HG02623 (cell line): ENCODE results near the gene HECW1.

Experiments
- ATAC-seq: cut with Tn5 transposase; IDR thresholded peaks from one replicate; pipeline ENCODE4 v1.9.1; 2021; ENCODE audit warnings: moderate library complexity; ENCODE audit not compliant: unreplicated experiment

HECW1 gene

GRCh38 chr7:43487731-43488073 lies 375.3 kb downstream of the HECW1 start:
- no peak for ATAC-seq

DNA sequence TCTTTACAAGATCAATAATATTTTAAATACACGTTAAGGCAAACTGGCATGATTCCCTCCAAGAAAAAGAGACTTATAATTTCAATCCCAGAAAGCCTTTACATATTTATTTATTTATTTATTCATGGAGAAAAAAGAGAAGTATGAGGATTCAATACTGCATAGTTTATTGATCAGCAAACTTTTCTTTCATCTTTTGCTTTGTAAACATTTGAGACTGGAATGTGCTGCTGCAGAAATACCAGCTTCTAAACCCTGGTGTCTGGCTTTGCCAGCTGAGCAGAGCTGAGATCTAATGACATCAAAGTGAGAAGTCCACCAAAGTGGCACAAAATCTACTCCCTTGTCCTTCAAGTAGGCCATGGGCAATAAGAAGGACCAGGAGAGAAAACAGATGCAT lies 376.8 kb downstream of the HECW1 start:
- no peak for ATAC-seq

DNA sequence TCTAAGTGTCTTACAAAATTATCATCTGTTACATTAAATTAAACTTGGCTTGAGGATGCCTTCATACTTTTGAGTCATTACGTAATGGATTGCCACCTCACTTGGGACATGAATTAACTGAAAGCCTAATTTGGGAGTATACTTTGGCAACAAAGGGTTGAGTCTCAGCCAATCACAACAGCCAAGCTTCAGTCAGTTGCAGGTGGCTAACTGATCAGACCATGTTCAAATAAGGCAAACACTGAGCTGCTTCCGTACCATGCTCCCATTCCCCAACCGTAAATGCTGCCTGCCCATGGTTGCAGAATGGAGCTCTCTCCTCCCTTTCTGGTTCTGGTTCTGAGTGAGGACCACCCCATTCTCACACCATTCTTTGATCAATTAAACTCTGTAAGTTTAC lies 377.6 kb downstream of the HECW1 start:
- ATAC-seq, result no peak

GRCh38 chr7:43491123-43491522 lies 378.7 kb downstream of the HECW1 start:
- ATAC-seq, result no peak

GRCh38 chr7:43491984-43492383 lies 379.5 kb downstream of the HECW1 start:
- no peak for ATAC-seq

DNA sequence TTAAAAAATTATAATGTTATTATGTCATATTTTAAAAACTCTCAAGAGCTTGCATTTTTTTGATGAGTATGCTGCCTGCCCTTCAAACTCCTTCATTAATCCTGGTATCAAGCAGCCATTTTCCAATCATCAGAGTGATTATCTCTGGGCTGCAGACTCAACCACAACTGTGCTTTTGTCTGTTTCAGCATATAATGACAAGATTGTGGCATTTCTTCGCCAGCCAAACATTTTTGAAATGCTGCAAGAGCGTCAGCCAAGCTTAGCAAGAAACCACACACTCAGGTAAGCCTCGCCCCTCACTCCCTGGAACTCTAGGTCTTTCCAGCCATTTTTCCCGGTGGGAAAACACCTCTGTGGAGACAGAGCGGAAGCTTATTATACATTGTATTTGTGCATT lies 380.4 kb downstream of the HECW1 start:
- no peak for ATAC-seq

- ATAC-seq, result no peak
Observed at GRCh38 chr7:43495572-43495971, 383.1 kb downstream of the HECW1 start.

- no peak for ATAC-seq
Observed at GRCh38 chr7:43496596-43496995, 384.1 kb downstream of the HECW1 start.

DNA sequence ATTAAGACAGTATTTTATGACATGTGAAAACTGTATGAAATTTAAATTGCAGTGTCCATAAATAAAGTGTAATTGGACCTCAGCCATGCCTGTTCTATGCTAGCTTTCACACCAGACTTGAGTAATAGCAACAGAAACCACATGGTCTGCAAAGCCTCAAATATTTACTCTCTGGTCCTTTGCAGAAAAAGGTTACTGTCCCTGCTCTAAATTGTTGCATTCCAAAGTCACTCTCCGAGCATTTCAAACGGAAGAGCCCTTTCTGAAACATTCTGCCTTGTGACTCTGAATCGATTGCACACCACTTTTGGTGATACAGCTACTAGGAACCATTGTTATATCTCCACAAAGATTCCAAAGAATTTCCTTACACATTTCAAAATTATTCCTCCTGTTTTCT lies 389.4 kb downstream of the HECW1 start:
- no peak for ATAC-seq

DNA sequence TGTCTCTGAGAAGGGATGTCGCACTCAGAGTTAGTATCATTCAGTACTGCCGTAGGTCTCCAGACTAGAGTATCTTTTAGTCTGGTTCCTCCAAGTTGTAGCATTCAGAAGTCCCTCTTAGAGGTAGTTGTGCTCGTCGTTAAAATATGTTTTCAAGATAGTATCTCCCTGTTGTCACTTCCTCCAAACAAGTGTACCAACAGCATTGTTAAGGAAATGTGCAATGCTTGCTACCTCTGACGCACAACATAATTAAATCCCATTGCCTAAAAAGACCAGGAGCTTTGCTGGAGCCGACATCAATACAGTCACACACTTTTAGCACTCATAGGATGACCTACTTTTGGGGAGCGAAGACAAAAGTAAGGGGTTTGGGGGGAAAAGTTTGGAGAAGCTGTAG lies 390.5 kb downstream of the HECW1 start:
- no peak for ATAC-seq

GRCh38 chr7:43505412-43505811 lies 393.0 kb downstream of the HECW1 start:
- no peak for ATAC-seq

DNA sequence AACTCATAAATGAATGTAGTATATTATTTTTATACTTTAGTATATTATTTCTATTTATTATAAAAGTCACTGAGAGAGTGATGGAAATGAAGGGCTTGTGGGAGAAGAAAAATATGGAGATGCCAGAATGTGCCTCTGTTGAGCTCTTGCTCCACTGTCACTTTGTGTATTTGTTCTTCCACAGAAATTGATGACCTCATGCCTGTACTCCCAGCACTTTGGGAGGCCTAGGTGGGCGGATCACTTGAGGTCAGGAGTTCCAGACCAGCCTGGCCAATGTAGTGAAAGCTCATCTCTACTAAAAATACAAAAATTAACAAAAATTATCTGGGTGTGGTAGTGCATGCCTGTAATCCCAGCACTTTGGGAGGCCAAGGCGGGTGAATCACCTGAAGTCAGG lies 394.0 kb downstream of the HECW1 start:
- no peak for ATAC-seq

DNA sequence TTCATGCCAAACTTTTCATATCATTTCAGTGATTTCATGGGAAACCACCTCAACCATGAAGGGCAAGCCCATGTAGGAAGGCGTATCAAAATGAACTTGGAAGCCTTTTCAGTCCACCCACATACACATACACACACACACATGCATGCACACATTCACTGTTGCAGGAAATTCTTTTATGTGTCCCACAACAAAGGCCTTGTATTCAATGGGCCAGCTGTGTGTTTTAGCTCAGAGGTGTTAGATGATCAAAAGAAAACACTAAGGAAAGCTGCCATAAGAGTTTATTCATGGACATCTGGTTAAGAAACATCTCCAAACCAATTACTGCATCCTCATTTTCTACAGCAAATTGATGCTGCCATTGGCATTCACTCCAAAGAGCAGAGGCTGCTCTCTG lies 396.0 kb downstream of the HECW1 start:
- ATAC-seq, result no peak

GRCh38 chr7:43509906-43510305 lies 397.5 kb downstream of the HECW1 start:
- no peak for ATAC-seq

DNA sequence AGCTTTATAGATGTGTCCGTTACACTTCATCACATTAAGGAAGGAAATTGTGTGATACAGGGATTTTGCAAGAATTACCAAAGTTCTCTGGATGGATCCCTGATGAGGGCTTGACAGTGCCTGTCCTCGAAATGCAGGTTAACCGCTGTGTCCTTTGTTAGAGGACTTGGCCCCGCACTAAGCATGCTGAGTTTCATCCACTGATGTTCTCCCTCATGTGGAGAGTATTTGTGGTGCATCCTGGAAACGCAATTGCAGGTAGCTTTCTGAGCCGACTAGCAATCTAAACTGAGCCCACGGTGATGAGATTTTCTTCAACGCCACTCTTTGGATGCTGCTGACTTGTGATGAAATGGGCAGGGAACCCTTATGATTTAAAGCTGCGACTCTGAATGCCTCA lies 398.6 kb downstream of the HECW1 start:
- ATAC-seq, result no peak

GRCh38 chr7:43511769-43512515 lies 399.5 kb downstream of the HECW1 start:
- ATAC-seq, result no peak

GRCh38 chr7:43513251-43513650 lies 400.8 kb downstream of the HECW1 start:
- no peak for ATAC-seq

DNA sequence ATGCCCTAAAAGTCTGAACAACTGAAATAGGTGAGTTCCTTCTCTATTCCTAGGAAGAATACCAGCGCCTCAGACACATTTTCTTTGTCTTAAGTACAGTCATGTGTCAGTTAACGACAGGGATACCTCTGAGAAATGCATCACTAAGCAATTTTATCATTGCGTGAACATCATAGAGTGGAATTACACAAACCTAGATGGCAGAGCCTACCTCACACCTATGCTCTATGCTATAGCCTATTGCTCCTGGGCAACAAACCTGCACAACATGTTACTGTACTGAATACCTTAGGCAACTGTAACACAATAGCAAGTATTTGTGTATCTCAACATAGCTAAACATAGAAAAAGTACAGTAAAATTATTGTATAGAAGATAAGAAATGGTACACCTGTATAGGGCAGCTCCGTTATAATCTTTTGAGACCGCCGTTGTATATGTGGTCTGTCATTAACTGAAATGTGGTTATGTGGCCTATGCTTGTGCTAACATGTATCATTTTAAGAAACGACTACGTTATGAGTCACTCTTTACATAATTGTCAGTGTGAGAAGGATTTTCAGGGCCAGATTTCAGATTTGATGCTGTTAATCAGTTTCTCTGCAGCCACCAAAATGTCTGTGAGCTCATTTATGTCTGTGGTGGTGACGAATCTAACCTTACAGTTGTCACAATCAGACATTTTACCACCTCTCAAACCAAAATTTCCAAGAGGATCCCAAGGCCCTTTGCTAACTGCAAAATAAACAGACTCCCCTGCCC lies 404.3 kb downstream of the HECW1 start:
- no peak for ATAC-seq

GRCh38 chr7:43517464-43517863 lies 405.0 kb downstream of the HECW1 start:
- no peak for ATAC-seq

DNA sequence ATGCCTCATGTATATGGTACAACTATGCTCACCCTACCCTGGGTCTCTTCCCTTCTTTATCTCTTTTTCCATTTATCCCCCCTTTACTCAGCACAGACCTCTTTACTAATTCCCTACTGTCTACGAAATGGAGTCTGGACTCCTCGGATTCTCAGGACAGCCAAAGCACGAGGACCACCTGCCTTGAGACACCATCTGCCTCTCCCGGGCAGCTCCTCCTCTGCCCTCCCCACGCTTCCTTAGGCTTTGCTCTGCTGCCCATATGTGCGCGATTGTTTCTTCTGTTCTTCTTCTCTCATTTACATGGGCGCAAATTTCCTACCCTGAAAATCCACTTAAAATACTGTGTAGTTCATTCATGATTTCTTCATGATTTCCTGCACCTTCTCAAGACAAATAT lies 407.8 kb downstream of the HECW1 start:
- no peak for ATAC-seq

GRCh38 chr7:43522406-43523156 lies 410.1 kb downstream of the HECW1 start:
- ATAC-seq, result no peak
